Measurements from ENCODE around the gene QRICH2. TPM values are rescaled to one million over a fixed set of nuclear protein-coding genes. Genes with fewer than 3 reads are reported as not detected.
"Not testable (repeated sequence)": the region's sequence is repeated elsewhere in the genome, so short reads cannot be mapped to it uniquely, and the experiment has no call there.

Gene QRICH2
- total RNA-seq, 6 donors from 2014 or later = 1.7 to 9.4 (median 2.8) TPM

DNA sequence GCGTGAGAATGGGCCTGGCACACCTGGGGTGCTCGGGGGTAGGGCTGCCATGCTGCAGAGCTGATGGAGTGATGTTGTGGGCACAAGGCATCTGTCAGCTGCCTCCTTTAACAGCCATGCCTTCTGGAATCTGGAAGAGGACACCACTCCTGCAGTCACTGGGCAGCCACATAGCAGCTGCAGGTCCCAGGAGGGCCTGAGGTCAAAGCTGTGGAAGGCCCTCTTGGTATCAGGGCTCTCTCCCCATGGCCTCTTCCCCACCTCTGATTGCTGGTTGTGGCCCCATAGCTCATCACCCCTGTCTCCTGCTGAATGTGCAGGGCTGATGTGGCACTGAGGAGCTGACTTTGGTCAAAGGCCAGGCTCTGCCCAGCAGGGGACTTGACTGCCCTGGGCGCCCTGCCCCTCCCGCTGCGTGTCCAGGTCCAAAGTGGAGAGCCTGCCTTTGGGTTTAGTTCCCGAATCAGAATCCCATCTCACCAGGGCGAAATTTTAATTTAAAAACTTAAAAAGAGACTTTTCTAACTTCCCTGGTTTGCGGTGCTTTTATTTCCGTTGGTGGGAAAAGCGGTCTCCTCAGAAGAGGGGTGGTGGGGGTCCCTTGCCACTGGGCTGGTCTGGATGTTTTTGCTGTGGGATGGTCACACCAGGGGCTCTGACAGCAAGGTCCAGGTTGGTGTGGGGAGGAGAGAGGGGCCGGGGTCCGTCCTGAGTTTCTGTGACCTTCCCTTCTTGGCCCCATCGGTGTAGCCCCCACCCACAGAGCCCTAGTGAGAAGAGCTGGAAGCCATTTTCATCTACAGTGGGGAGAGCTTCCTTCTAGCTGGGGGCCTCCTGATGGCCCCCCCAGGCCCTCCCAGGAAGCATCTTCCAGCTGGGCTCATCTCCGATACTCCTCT, 37.1 kb downstream of the QRICH2 start:
- no peak for DNase-seq
- no peaks in the 10 kb centered on the region for H3K27me3 ChIP-seq
- no peaks in the 10 kb centered on the region for H3K9me3 ChIP-seq
- ATAC-seq (ENCODE audit: low FRiP score in 2 of 2) = no peak
- H3K4me1 ChIP-seq = peaks cover 77 to 90% (median 81%) of the 10 kb centered on the region in 4 donors
- TF ChIP-seq, protein P1, sequence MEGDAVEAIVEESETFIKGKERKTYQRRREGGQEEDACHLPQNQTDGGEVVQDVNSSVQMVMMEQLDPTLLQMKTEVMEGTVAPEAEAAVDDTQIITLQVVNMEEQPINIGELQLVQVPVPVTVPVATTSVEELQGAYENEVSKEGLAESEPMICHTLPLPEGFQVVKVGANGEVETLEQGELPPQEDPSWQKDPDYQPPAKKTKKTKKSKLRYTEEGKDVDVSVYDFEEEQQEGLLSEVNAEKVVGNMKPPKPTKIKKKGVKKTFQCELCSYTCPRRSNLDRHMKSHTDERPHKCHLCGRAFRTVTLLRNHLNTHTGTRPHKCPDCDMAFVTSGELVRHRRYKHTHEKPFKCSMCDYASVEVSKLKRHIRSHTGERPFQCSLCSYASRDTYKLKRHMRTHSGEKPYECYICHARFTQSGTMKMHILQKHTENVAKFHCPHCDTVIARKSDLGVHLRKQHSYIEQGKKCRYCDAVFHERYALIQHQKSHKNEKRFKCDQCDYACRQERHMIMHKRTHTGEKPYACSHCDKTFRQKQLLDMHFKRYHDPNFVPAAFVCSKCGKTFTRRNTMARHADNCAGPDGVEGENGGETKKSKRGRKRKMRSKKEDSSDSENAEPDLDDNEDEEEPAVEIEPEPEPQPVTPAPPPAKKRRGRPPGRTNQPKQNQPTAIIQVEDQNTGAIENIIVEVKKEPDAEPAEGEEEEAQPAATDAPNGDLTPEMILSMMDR (IDR thresholded peaks at IDR 0.05) = no peak
- TF ChIP-seq POLR2AphosphoS5 (IDR thresholded peaks at IDR 0.05) (peak in 1 of 2 donors; percentile 9), EP300 (IDR thresholded peaks at IDR 0.05) (no peak), POLR2A (IDR thresholded peaks at IDR 0.05) (peak in 1 of 4 donors; percentile 17)
- peak overlapping the region in 3 of 4 donors; percentile 40 to 53 (median 49) for H3K4me3 ChIP-seq
- 82 to 88% methylated on average over 11 to 14 of the region's 14 CpGs for WGBS, 2 donors
- H3K27ac ChIP-seq = peak overlapping the region; percentile 54 to 84 (median 82)
- H3K36me3 ChIP-seq = peaks cover 2 to 25% (median 21%) of the 10 kb centered on the region in 4 donors

DNA sequence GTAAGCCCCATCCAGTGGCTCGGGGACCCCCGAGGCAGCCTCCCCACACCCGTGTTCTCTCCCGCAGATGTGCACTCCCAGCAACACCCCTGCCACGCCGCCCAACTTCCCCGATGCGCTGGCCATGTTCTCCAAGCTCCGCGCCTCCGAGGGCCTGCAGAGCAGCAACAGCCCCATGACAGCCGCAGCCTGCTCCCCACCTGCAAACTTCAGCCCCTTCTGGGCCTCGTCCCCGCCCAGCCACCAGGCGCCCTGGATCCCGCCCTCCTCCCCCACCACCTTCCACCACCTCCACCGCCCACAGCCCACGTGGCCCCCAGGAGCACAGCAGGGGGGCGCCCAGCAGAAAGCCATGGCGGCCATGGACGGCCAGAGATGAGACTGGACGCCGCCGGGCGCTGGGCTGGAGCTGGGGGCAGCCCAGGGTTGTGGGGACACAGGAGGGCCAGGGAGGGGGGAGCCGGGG, 37.9 kb downstream of the QRICH2 start:
- H3K36me3 ChIP-seq = peaks cover 2 to 25% (median 21%) of the 10 kb centered on the region in 4 donors
- DNase-seq (peak in 1 of 2 donors; percentile 80), ATAC-seq (ENCODE audit: low FRiP score in 2 of 2) (no peak)
- no peaks in the 10 kb centered on the region for H3K27me3 ChIP-seq
- 89 to 95% methylated on average over 17 to 26 of the region's 26 CpGs for WGBS, 2 donors
- no peaks in the 10 kb centered on the region for H3K9me3 ChIP-seq
- peaks cover 77 to 89% (median 81%) of the 10 kb centered on the region in 4 donors for H3K4me1 ChIP-seq
- TF ChIP-seq, protein P1 (IDR thresholded peaks at IDR 0.05) = no peak
- no peak for TF ChIP-seq POLR2A (IDR thresholded peaks at IDR 0.05)
- TF ChIP-seq EP300 (IDR thresholded peaks at IDR 0.05) = no peak
- no peak for TF ChIP-seq POLR2AphosphoS5 (IDR thresholded peaks at IDR 0.05)
- peak overlapping the region in 2 of 4 donors; percentile 94 to 100 for H3K27ac ChIP-seq
- H3K4me3 ChIP-seq = no peak overlapping the region

DNA sequence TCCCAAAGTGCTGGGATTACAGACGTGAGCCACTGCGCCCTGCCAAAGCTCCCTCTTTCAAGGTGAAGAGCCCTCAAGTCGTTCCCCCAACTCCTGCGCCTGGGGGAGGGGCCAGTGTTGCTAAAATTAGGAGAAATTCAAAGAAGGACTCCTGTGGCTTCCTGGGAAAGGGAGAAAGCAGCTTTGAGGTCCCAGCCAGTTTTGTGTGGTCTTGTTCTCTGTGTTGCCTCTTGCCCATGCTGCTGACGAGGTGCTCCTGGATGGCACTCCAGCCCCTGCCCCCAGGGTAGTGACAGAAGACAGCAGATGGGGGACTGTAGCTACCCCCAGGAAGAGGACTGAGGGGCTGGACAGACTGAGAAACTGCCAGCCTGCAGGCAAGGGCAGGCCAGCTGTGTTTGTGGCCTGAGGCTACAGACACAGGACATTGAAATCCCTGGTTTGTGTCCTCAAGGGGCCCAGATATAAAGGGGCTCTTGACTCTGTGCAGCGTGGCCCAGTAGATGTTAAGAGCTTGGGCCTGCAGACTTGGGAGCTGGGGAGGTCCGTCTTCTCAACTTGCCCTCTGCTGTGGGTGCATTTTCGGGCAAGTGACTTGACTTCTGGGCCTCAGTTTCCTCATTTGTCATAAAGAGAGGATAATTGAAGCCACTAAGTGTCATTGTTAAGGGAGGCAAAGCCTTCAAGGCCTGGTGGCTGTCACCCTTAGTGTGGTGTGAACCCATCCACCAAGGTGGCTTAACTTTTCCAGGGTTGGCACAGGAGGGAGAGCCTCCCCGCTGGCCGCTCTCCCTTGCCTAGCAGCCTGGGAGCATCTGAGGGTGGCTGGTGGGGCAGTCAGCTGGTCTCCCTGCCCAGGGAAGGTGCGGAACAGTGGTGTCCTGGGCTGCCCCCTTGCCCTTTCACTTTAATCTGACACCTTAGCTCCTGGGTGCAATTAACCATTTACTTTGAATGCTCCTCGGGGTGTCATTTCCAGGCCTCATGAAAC, 38.8 kb downstream of the QRICH2 start:
- DNase-seq (no peak), ATAC-seq (ENCODE audit: low FRiP score in 2 of 2) (no peak)
- Histone ChIP-seq H3K27me3 (no peaks in the 10 kb centered on the region), H3K4me1 (peaks cover 76 to 84% (median 79%) of the 10 kb centered on the region in 4 donors), H3K27ac (peak overlapping the region; percentile 94 to 100 (median 96)), H3K36me3 (peaks cover 2 to 25% (median 21%) of the 10 kb centered on the region in 4 donors), H3K4me3 (peak overlapping the region in 2 of 4 donors; percentile 6 to 89), H3K9me3 (no peaks in the 10 kb centered on the region)
- WGBS, 2 donors = 68 to 71% methylated on average over 9 to 12 of the region's 12 CpGs
- TF ChIP-seq, protein P1 (IDR thresholded peaks at IDR 0.05) = no peak

DNA sequence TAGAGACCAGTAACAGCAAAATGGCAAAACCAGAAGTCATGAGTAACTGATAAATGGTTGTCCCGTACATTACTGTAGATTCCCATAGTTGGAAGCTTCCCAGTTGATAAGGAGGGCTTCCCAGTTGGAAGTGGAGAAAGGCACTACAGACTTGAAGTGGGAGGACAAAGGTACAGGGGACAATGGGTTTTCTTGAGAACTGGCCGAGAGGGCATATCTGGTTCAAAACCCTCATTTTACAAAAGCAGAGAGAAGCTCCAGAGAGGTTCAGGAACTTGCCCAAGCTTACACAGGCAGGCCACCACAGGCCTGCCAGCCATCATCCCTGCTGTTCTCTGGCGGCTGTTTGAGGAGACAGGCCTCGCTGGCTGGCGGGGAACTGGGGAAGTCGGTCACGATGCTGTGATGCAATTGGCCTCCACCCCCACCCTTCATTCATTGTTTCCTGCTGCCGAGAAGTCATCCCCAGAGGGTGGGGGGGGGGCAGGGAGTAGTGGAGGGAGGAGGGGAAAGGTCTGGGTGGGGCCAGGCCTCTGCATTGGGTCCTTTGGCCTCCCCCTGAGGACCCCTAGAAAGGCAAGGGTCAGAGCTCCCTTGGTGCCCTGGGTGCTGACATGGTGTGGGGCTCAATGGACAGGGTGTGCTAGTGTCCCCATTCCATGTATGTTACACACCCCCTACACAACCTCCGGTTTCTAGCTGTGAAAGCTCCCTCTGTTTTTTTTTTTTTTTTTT, 39.9 kb downstream of the QRICH2 start:
- ATAC-seq (ENCODE audit: low FRiP score in 2 of 2) = peak; percentile 13 to 46
- Histone ChIP-seq H3K36me3 (peaks cover 2 to 25% (median 21%) of the 10 kb centered on the region in 4 donors), H3K4me1 (peaks cover 77 to 84% (median 80%) of the 10 kb centered on the region in 4 donors)

DNA sequence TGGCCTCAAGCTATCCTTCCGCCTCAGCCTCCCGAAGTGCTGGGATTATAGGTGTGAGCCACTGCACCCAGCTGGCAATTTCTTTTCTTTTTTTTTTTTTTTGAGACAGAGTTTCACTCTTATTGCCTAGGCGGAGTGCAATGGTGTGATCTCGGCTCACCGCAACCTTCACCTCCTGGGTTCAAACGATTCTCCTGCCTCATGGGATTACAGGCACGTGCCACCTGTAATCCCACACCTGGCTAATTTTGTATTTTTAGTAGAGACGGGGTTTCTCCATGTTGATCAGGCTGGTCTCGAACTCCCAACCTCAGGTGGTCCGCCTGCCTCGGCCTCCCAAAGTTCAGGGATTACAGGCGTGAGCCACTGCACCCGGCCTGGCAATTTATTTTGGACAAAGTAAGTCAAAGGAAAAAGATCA, 40.5 kb downstream of the QRICH2 start:
- H3K9me3 ChIP-seq; DNase-seq; H3K27me3 ChIP-seq; ATAC-seq (ENCODE audit: low FRiP score in 2 of 2): not testable (repeated sequence)
- peaks cover 78 to 84% (median 80%) of the 10 kb centered on the region in 4 donors for H3K4me1 ChIP-seq
- 87 to 89% methylated on average over 13 of the region's 13 CpGs for WGBS, 2 donors
- peaks cover 2 to 25% (median 21%) of the 10 kb centered on the region in 4 donors for H3K36me3 ChIP-seq
- peak overlapping the region in 3 of 4 donors; percentile 6 to 89 (median 26) for H3K4me3 ChIP-seq
- peak overlapping the region; percentile 94 to 100 (median 96) for H3K27ac ChIP-seq

More for the DNA sequence above, 39.9 kb downstream of the QRICH2 start:
- Histone ChIP-seq H3K27me3 (no peaks in the 10 kb centered on the region), H3K27ac (peak overlapping the region; percentile 94 to 100 (median 96)), H3K4me3 (peak overlapping the region in 3 of 4 donors; percentile 6 to 89 (median 26)), H3K9me3 (no peaks in the 10 kb centered on the region)
- DNase-seq = peak; percentile 52 to 95
- TF ChIP-seq EP300 (IDR thresholded peaks at IDR 0.05) = peak in 1 of 4 donors; percentile 86
- TF ChIP-seq POLR2AphosphoS5 (IDR thresholded peaks at IDR 0.05) = peak; percentile 94
- TF ChIP-seq, protein P1 (IDR thresholded peaks at IDR 0.05) = no peak
- TF ChIP-seq POLR2A (IDR thresholded peaks at IDR 0.05) = peak in 3 of 4 donors; percentile 25 to 79 (median 50)
- 6 to 22% methylated on average over 4 to 9 of the region's 9 CpGs for WGBS, 2 donors
